ENCODE data around the gene MMRN2. TPM values are rescaled to one million over a fixed set of nuclear protein-coding genes. Genes with fewer than 3 reads are reported as not detected.

MMRN2 gene
- total and polyA plus RNA-seq, 7 donors: 0.92 to 23.3 (median 8.6) TPM

- Histone ChIP-seq H3K9me3 (no peaks in the 10 kb centered on the region), H3K27me3 (no peaks in the 10 kb centered on the region), H3K4me3 (no peak overlapping the region), H3K27ac (peak overlapping the region in 2 of 4 donors; percentile 18 to 22), H3K36me3 (peaks cover 0 to 77% (median 12%) of the 10 kb centered on the region in 4 donors), H3K4me1 (peaks cover 0 to 9% (median 4%) of the 10 kb centered on the region in 4 donors)
- intact Hi-C loops (cut with DNase I): no loop called here
- WGBS, 2 donors: 67 to 73% methylated on average over 1 of the region's 1 CpG
- TF ChIP-seq POLR2A (IDR thresholded peaks at IDR 0.05) (no peak), EP300 (IDR thresholded peaks at IDR 0.05) (no peak), POLR2AphosphoS5 (IDR thresholded peaks at IDR 0.05) (no peak), CTCF (IDR thresholded peaks at IDR 0.05) (no peak)
- no peak for DNase-seq
These were observed 42.7 kb downstream of the MMRN2 start for GRCh38 chr10:86914734-86915133.

- peaks cover 0 to 64% (median 7%) of the 10 kb centered on the region in 4 donors for H3K36me3 ChIP-seq
- H3K27me3 ChIP-seq: no peaks in the 10 kb centered on the region
- intact Hi-C loops (cut with DNase I): no loop called here
- H3K9me3 ChIP-seq: peaks cover 0 to 2% (median 0%) of the 10 kb centered on the region in 4 donors
- H3K4me3 ChIP-seq: no peak overlapping the region
- peaks cover 0 to 11% (median 8%) of the 10 kb centered on the region in 4 donors for H3K4me1 ChIP-seq
- H3K27ac ChIP-seq: no peak overlapping the region
- no peak for DNase-seq
- 87 to 98% methylated on average over 1 of the region's 1 CpG for WGBS, 2 donors
- peak in 1 of 4 donors; percentile 20 for TF ChIP-seq POLR2AphosphoS5 (IDR thresholded peaks at IDR 0.05)
- no peak for TF ChIP-seq POLR2A (IDR thresholded peaks at IDR 0.05)
These were observed 52.0 kb downstream of the MMRN2 start for GRCh38 chr10:86905429-86905828.

GRCh38 chr10:86904600-86904999 is 52.8 kb downstream of the MMRN2 start:
- TF ChIP-seq POLR2A (IDR thresholded peaks at IDR 0.05) (no peak), POLR2AphosphoS5 (IDR thresholded peaks at IDR 0.05) (no peak), EP300 (IDR thresholded peaks at IDR 0.05) (no peak), CTCF (IDR thresholded peaks at IDR 0.05) (no peak)
- Histone ChIP-seq H3K27ac (no peak overlapping the region), H3K36me3 (peaks cover 0 to 64% (median 7%) of the 10 kb centered on the region in 4 donors), H3K4me1 (peaks cover 0 to 20% (median 14%) of the 10 kb centered on the region in 4 donors), H3K27me3 (no peaks in the 10 kb centered on the region), H3K9me3 (peaks cover 0 to 2% (median 0%) of the 10 kb centered on the region in 4 donors), H3K4me3 (no peak overlapping the region)
- no peak for DNase-seq
- 73 to 91% methylated on average over 2 of the region's 2 CpGs for WGBS, 2 donors
- intact Hi-C loops (cut with DNase I): no loop called here

- H3K36me3 ChIP-seq: peaks cover 0 to 40% (median 4%) of the 10 kb centered on the region in 4 donors
- H3K27me3 ChIP-seq: no peaks in the 10 kb centered on the region
- H3K27ac ChIP-seq: peak overlapping the region; percentile 54 to 78 (median 68)
- no peak overlapping the region for H3K4me3 ChIP-seq
- intact Hi-C loops (cut with DNase I): loop anchor here (2.0 kb wide), 1 partner anchor 208 kb away; no protein-coding TSS in a partner anchor
- H3K4me1 ChIP-seq: peaks cover 0 to 35% (median 23%) of the 10 kb centered on the region in 4 donors
- peaks cover 0 to 1% (median 0%) of the 10 kb centered on the region in 4 donors for H3K9me3 ChIP-seq
- peak; percentile 92 for DNase-seq
- WGBS, 2 donors: 44 to 66% methylated on average over 2 of the region's 2 CpGs
- TF ChIP-seq POLR2A (IDR thresholded peaks at IDR 0.05) (no peak), EP300 (IDR thresholded peaks at IDR 0.05) (peak in 3 of 4 donors; percentile 6 to 19 (median 16)), POLR2AphosphoS5 (IDR thresholded peaks at IDR 0.05) (peak; percentile 37 to 71 (median 56))
These were observed 56.5 kb downstream of the MMRN2 start for GRCh38 chr10:86900955-86901354.

GRCh38 chr10:86899670-86900276 is 57.6 kb downstream of the MMRN2 start:
- H3K9me3 ChIP-seq: no peaks in the 10 kb centered on the region
- 7 to 21% methylated on average over 9 of the region's 9 CpGs for WGBS, 2 donors
- H3K27me3 ChIP-seq: no peaks in the 10 kb centered on the region
- no peak overlapping the region for H3K4me3 ChIP-seq
- H3K36me3 ChIP-seq: peaks cover 0 to 29% (median 4%) of the 10 kb centered on the region in 4 donors
- H3K4me1 ChIP-seq: peaks cover 0 to 35% (median 23%) of the 10 kb centered on the region in 4 donors
- peak overlapping the region; percentile 54 to 78 (median 68) for H3K27ac ChIP-seq
- peak; percentile 86 for DNase-seq
- intact Hi-C loops (cut with DNase I): loop anchor here (1.0 to 2.0 kb wide), 3 partner anchors 141 to 207 kb away; no protein-coding TSS in a partner anchor
- TF ChIP-seq POLR2AphosphoS5 (IDR thresholded peaks at IDR 0.05) (peak in 3 of 4 donors; percentile 25 to 30 (median 25)), POLR2A (IDR thresholded peaks at IDR 0.05) (no peak), EP300 (IDR thresholded peaks at IDR 0.05) (no peak), CTCF (IDR thresholded peaks at IDR 0.05) (peak; percentile 74 to 79 (median 76))

All from sigmoid colon (tissue), 7 donors.